ENCODE measurements around the gene SERINC2. TPM values are rescaled to one million over a fixed set of nuclear protein-coding genes. Genes with fewer than 3 reads are reported as not detected.

Gene SERINC2
- total and polyA plus RNA-seq, 2 of the 8 experiments (the other 6 are each of a cell fraction or from before 2014, with no cell fraction given), result 31.4 to 60.0 TPM

DNA sequence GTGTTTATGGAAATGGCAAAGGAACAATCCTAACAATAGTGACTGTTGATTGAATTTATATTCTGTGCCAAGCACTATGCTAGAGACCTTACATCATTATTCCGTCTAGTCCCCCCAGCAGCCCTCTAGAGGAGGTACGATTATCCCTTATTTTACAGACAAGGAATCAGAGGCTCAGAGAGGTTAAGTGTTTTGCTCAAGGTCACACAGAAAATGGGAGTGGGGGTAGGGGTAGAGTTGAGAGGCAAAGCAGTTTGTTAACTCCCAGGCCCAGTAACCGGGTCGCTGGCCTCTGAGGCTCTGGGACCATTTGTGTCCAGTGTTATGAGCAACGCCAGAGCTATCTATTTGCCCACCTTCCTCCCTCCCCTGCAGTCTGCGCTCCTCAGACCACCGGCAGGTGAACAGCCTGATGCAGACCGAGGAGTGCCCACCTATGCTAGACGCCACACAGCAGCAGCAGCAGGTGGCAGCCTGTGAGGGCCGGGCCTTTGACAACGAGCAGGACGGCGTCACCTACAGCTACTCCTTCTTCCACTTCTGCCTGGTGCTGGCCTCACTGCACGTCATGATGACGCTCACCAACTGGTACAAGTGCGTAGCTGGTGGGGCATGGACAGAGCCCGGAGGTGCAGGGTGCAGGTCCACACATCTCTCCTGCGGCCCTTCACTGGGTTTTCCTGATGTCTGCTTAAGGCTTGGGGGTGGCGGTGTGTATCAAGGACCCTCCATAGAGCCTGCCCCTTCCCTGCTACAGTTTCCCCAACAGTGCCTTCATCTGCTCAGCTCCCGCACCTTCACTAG lies 19.8 kb downstream of the SERINC2 start (continued):
- TF ChIP-seq, protein P1, sequence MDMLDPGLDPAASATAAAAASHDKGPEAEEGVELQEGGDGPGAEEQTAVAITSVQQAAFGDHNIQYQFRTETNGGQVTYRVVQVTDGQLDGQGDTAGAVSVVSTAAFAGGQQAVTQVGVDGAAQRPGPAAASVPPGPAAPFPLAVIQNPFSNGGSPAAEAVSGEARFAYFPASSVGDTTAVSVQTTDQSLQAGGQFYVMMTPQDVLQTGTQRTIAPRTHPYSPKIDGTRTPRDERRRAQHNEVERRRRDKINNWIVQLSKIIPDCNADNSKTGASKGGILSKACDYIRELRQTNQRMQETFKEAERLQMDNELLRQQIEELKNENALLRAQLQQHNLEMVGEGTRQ (IDR thresholded peaks at IDR 0.05; ENCODE audit: low read length), result no peak
- TF ChIP-seq RXRA (IDR thresholded peaks at IDR 0.05; ENCODE audit: insufficient read depth, low read depth, low read length) (no peak), NRF1 (IDR thresholded peaks at IDR 0.05; ENCODE audit: low read depth, low read length) (no peak)
- TF ChIP-seq, protein P2, sequence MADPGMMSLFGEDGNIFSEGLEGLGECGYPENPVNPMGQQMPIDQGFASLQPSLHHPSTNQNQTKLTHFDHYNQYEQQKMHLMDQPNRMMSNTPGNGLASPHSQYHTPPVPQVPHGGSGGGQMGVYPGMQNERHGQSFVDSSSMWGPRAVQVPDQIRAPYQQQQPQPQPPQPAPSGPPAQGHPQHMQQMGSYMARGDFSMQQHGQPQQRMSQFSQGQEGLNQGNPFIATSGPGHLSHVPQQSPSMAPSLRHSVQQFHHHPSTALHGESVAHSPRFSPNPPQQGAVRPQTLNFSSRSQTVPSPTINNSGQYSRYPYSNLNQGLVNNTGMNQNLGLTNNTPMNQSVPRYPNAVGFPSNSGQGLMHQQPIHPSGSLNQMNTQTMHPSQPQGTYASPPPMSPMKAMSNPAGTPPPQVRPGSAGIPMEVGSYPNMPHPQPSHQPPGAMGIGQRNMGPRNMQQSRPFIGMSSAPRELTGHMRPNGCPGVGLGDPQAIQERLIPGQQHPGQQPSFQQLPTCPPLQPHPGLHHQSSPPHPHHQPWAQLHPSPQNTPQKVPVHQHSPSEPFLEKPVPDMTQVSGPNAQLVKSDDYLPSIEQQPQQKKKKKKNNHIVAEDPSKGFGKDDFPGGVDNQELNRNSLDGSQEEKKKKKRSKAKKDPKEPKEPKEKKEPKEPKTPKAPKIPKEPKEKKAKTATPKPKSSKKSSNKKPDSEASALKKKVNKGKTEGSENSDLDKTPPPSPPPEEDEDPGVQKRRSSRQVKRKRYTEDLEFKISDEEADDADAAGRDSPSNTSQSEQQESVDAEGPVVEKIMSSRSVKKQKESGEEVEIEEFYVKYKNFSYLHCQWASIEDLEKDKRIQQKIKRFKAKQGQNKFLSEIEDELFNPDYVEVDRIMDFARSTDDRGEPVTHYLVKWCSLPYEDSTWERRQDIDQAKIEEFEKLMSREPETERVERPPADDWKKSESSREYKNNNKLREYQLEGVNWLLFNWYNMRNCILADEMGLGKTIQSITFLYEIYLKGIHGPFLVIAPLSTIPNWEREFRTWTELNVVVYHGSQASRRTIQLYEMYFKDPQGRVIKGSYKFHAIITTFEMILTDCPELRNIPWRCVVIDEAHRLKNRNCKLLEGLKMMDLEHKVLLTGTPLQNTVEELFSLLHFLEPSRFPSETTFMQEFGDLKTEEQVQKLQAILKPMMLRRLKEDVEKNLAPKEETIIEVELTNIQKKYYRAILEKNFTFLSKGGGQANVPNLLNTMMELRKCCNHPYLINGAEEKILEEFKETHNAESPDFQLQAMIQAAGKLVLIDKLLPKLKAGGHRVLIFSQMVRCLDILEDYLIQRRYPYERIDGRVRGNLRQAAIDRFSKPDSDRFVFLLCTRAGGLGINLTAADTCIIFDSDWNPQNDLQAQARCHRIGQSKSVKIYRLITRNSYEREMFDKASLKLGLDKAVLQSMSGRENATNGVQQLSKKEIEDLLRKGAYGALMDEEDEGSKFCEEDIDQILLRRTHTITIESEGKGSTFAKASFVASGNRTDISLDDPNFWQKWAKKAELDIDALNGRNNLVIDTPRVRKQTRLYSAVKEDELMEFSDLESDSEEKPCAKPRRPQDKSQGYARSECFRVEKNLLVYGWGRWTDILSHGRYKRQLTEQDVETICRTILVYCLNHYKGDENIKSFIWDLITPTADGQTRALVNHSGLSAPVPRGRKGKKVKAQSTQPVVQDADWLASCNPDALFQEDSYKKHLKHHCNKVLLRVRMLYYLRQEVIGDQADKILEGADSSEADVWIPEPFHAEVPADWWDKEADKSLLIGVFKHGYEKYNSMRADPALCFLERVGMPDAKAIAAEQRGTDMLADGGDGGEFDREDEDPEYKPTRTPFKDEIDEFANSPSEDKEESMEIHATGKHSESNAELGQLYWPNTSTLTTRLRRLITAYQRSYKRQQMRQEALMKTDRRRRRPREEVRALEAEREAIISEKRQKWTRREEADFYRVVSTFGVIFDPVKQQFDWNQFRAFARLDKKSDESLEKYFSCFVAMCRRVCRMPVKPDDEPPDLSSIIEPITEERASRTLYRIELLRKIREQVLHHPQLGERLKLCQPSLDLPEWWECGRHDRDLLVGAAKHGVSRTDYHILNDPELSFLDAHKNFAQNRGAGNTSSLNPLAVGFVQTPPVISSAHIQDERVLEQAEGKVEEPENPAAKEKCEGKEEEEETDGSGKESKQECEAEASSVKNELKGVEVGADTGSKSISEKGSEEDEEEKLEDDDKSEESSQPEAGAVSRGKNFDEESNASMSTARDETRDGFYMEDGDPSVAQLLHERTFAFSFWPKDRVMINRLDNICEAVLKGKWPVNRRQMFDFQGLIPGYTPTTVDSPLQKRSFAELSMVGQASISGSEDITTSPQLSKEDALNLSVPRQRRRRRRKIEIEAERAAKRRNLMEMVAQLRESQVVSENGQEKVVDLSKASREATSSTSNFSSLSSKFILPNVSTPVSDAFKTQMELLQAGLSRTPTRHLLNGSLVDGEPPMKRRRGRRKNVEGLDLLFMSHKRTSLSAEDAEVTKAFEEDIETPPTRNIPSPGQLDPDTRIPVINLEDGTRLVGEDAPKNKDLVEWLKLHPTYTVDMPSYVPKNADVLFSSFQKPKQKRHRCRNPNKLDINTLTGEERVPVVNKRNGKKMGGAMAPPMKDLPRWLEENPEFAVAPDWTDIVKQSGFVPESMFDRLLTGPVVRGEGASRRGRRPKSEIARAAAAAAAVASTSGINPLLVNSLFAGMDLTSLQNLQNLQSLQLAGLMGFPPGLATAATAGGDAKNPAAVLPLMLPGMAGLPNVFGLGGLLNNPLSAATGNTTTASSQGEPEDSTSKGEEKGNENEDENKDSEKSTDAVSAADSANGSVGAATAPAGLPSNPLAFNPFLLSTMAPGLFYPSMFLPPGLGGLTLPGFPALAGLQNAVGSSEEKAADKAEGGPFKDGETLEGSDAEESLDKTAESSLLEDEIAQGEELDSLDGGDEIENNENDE (IDR thresholded peaks at IDR 0.05; ENCODE audit: insufficient replicate concordance, low read length), result no peak
- TF ChIP-seq, protein P3, sequence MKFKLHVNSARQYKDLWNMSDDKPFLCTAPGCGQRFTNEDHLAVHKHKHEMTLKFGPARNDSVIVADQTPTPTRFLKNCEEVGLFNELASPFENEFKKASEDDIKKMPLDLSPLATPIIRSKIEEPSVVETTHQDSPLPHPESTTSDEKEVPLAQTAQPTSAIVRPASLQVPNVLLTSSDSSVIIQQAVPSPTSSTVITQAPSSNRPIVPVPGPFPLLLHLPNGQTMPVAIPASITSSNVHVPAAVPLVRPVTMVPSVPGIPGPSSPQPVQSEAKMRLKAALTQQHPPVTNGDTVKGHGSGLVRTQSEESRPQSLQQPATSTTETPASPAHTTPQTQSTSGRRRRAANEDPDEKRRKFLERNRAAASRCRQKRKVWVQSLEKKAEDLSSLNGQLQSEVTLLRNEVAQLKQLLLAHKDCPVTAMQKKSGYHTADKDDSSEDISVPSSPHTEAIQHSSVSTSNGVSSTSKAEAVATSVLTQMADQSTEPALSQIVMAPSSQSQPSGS (IDR thresholded peaks at IDR 0.05; ENCODE audit: low read length), result no peak
